ENCODE results near the gene PSMB1. TPM values are rescaled to one million over a fixed set of nuclear protein-coding genes. Genes with fewer than 3 reads are reported as not detected.

PSMB1 gene
- polyA plus RNA-seq (ENCODE audit: insufficient read length in 10 of 10) = 100 to 1,000 TPM; 119 to 141 (median 131) TPM
- long read RNA-seq, donor 1, transcript PSMB1-202 (5 exons, 1,939 nt) = minor isoform, 20 of 103 reads
- long read RNA-seq, donor 1, transcript PSMB1-201 (6 exons, 928 nt) = major isoform, 74 of 103 reads
- long read RNA-seq, donor 1, partial matches to known transcripts = 0 of 103 reads
- long read RNA-seq, donor 1, other reads (novel, unspliced or antisense) = 9 of 103 reads
- long read RNA-seq, donor 2, transcript PSMB1-201 (6 exons, 928 nt) = major isoform, 67 of 81 reads
- long read RNA-seq, donor 2, transcript PSMB1-202 (5 exons, 1,939 nt) = minor isoform, 6 of 81 reads
- long read RNA-seq, donor 2, partial matches to known transcripts = 0 of 81 reads
- long read RNA-seq, donor 2, other reads (novel, unspliced or antisense) = 8 of 81 reads
- long read RNA-seq, donor 3 = 0 reads
- long read RNA-seq, donor 4, transcript PSMB1-202 (5 exons, 1,939 nt) = minor isoform, 10 of 73 reads
- long read RNA-seq, donor 4, transcript PSMB1-201 (6 exons, 928 nt) = major isoform, 55 of 73 reads
- long read RNA-seq, donor 4, partial matches to known transcripts = 0 of 73 reads
- long read RNA-seq, donor 4, other reads (novel, unspliced or antisense) = 8 of 73 reads
- long read RNA-seq, donor 5, transcript PSMB1-201 (6 exons, 928 nt) = major isoform, 88 of 103 reads
- long read RNA-seq, donor 5, partial matches to known transcripts = 0 of 103 reads
- long read RNA-seq, donor 5, other reads (novel, unspliced or antisense) = 12 of 103 reads
- long read RNA-seq, donor 6, transcript PSMB1-201 (6 exons, 928 nt) = major isoform, 79 of 103 reads
- long read RNA-seq, donor 6, transcript PSMB1-202 (5 exons, 1,939 nt) = minor isoform, 8 of 103 reads
- long read RNA-seq, donor 6, partial matches to known transcripts = 10 of 103 reads
- long read RNA-seq, donor 6, other reads (novel, unspliced or antisense) = 6 of 103 reads
- long read RNA-seq, donor 7, transcript PSMB1-202 (5 exons, 1,939 nt) = minor isoform, 12 of 64 reads
- long read RNA-seq, donor 7, transcript PSMB1-201 (6 exons, 928 nt) = major isoform, 52 of 64 reads
- long read RNA-seq, donor 7, partial matches to known transcripts = 0 of 64 reads
- long read RNA-seq, donor 7, other reads (novel, unspliced or antisense) = 0 of 64 reads
- long read RNA-seq, donor 8, transcript PSMB1-202 (5 exons, 1,939 nt) = minor isoform, 16 of 107 reads
- long read RNA-seq, donor 8, transcript PSMB1-201 (6 exons, 928 nt) = major isoform, 56 of 107 reads
- long read RNA-seq, donor 8, partial matches to known transcripts = 24 of 107 reads
- long read RNA-seq, donor 8, other reads (novel, unspliced or antisense) = 11 of 107 reads
- long read RNA-seq, donor 9, transcript PSMB1-201 (6 exons, 928 nt) = major isoform, 7 of 7 reads
- long read RNA-seq, donor 9, partial matches to known transcripts = 0 of 7 reads
- long read RNA-seq, donor 9, other reads (novel, unspliced or antisense) = 0 of 7 reads

DNA sequence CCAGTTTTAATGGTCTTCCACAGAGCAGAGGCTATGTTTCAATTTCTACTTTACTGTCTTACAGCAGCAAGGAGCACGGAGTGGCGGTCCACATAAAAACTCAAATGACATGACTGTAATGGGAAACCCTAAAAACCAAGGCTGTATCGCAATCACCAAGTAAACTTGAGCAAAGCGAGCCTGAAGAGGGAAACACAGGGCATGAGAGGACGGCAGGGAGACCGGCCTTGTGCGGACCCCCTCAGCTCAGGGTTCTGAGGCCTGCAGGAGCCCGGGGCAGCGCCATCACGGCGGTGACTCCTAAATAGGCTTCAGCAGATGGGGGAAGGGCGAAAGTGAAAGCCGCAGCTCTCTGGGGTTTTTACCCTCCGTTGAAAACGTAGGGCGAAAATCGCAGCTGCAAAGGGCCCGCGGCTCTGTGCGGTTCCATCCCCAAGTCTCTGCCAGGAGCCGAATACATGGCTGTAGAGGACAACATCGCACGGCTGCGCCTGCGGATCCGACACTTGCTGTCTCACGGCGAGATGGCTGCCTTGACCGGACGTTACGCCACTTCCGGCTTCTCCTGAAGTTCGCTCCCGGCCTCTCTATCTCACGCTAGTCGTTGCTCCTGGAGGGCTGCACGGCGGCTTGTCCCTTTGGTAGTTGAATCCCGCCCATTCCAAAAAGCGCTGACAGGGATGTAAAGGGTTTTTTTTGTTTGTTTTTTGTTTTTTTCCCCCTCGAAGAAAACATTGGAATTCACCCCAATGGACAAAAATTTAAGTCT, at the start of gene PSMB1:
Gene PSMB1 (minus strand): TSS at position 543 of the 769 bp plus-strand sequence. CDS start 65 bp downstream, at position 478.
- DNase-seq = peak; percentile 96 to 98 (median 97)

DNA sequence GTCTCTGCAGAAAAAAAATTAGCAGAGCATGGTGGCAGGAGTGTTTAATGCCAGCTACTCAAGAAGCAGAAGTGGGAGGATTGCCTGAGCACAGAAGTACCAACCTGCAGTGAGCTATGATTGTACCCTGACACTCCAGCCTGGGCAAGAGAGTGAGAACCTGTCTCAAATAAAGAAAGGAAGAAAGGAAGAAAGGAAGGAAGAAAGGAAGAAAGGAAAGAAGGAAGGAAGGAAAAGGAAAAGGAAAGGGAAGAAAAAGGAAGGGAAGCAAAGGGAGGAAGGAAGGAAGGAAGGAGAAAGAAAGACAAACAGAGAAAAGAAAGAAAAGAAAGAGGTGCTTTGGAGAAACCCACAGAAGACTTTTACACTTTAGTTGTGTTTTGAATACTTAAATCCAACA, 44.2 kb upstream of the PSMB1 start:
- DNase-seq = no peak

- peak in 1 of 3 donors; percentile 11 for DNase-seq
These were observed 43.3 kb upstream of the PSMB1 start for GRCh38 chr6:170596426-170596825.

- DNase-seq = no peak
These were observed 37.6 kb upstream of the PSMB1 start for GRCh38 chr6:170590725-170591124.

DNA sequence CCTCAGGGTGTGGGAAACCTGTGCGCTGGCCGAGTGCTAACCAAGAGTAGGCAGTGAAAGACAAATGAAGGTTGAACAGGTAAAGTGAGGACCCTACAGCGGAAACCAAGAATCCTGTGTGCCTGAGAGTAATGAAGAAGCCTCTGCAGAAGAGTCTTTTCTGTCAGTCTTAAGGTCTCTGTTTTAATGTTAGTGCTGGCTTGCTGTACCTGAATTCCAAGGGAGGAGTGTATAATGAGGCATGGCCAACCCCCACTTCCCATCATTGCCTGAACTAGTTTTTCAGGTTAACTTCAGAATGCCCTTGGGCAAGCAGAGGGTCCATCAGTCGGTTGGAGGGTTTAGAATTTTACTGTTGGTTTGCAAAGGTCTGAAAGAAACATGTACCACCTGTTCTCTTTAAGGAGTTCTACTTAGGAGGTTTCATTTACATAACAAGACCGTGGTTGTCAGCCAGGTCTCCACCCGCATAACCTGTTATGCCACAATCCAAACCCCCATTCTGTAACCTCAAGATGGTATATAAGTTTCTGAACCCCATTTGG, 31.9 kb upstream of the PSMB1 start:
- no peak for DNase-seq

DNA sequence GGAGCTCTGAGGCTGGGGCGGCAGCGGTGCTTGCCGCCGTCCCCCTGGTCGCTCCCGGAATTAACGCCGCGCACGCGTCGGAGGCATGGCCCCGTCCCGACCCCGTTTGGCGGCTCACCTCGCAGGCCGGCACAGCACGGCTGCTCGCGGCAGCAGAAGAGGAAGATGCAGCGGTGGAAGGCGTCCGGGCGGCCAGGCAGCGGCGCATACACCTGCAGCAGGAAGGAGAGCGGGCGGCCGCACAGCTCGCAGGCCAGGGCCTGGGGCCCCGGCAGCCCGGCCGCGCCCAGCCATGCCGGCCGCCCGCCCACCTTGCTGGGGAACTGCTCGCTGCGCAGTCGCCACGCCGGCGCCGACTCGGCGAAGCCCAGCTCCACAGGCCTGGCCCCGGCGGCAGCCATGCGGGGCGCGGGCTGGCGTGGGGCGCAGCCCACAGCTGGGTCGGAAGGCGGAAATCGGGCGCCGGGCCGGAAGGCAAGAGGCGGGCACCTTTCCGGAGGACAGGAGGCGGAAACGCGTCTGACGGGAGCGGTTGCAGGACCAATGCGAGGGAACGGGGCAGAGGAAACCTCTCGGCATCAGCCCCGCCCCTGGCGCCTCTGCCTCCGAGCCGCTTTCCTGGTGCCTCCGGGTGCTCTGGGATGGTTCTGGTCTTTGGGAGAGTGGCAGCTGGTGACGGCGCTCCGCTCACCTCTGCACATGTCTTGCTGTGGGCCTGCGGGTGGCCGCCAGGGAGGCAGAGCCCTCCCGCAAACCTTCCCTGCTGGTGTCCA, 31.3 kb upstream of the PSMB1 start, which contains the start of gene PDCD2:
Gene PDCD2 (minus strand): TSS at position 457 of the 773 bp plus-strand sequence. CDS start 56 bp downstream, at position 401.
- peak; percentile 87 to 96 (median 93) for DNase-seq

GRCh38 chr6:170583756-170584180, 30.7 kb upstream of the PSMB1 start:
- peak in 1 of 3 donors; percentile 3 for DNase-seq

GRCh38 chr6:170578909-170579308, 25.8 kb upstream of the PSMB1 start:
- no peak for DNase-seq

- no peak for DNase-seq
These were observed 22.1 kb upstream of the PSMB1 start for GRCh38 chr6:170575250-170575649.

DNA sequence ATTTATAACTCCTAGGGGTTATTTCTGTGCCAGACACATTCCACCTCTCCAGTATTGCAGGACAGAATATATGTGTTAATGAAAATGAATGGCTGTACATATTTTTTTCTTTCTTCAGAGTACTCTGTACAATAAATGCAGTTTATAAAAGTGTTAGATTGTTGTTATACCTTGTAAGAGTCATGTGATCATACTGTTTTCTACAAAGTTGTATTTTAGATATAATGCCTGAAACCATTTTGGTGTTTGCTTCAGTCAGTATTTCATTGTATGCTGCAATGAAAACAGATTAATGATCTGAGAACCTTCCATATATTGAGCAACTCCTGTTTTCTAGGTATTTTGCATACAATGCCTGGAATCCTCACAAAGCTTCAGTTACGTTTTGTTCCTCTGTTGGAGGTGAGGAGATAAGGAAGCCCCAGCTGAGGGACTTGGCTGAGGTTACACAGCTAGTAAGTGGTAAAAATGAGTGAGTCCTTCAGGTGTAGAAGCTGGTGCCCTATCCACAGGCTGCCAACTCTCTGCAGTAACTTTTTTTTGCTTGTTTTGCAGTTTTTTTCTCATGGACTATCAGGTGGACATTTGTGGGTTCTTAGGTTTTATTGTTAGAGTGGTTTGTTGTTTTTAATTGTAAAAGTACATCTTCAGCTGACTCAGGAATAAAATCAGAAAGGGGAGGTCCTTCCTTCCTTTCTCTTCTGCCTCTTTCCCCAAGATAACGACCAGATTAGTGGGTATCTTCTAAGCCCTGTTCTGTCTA, 19.8 kb upstream of the PSMB1 start:
- DNase-seq = no peak

DNA sequence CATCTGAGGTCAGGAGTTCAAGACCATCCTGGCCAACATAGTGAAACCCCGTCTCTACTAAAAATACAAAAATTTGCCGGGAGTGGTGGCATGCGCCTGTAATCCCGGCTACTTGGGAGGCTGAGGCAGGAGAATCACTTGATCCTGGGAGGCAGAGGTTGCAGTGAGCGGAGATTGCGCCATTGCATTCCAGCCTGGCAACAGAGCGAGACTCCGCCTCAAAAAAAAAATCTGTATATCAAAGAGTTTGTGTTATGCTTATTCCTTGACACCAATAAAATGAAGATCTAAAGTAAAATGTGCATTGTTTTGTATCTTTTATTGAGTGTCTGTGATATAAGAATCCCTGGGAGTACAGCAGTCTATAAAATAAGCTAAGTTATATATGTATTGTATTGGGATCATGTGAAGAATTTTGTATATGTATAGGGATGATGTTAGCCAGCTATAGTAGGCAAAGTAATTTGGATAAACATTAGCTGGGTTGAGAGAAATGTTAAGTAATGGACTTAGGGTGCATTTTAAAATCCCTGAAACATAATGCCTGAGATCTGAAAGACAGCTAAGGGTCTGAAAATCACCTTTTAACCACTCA, 11.9 kb upstream of the PSMB1 start:
- no peak for DNase-seq

DNA sequence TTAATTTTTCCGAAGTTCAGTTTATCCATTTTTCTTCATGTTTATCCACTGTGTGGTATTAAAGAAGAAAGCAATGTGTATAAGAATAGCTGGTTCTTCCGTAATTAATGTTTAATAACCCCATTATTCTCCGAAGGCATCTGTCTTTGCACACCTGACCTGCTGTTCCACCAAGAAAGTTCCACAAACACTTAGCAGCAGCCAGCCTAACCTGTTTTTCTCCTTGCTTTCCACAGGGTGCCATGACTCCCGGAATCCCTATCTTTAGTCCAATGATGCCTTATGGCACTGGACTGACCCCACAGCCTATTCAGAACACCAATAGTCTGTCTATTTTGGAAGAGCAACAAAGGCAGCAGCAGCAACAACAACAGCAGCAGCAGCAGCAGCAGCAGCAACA, 8.4 kb upstream of the PSMB1 start:
- DNase-seq = no peak

GRCh38 chr6:170555305-170555704, 2.2 kb upstream of the PSMB1 start:
- no peak for DNase-seq

GRCh38 chr6:170554796-170555137, 1.7 kb upstream of the PSMB1 start:
- DNase-seq = no peak

- peak; percentile 98 to 99 (median 99) for DNase-seq
These were observed 1.1 kb upstream of the PSMB1 start, which contains the start of gene TBP for GRCh38 chr6:170554013-170554795. Gene TBP (plus strand): TSS chr6:170554369. CDS start chr6:170557030, 2,661 bp downstream.

DNA sequence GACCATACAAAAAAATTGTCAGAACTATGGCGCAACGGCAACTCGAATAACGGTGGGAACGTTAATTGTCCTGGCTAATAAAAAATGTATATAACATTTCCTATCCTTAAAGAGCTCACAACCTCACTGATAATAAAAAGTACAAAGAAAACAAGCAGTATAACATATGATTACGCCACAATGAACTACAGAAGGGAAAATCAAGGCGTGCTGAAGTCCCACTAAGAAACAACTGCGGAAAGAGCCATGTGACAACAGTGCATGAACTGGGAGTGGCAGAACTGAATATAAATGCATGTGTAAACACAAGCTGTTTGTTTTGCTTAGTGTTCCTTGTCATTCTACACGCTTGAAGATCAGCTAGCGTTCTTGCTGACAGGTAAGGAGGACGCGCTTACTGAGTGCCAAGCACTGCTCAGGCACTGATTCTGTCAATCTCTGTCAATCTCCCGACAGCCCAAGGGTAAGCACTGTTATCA, 466 bp upstream of the PSMB1 start:
- DNase-seq = no peak

DNA sequence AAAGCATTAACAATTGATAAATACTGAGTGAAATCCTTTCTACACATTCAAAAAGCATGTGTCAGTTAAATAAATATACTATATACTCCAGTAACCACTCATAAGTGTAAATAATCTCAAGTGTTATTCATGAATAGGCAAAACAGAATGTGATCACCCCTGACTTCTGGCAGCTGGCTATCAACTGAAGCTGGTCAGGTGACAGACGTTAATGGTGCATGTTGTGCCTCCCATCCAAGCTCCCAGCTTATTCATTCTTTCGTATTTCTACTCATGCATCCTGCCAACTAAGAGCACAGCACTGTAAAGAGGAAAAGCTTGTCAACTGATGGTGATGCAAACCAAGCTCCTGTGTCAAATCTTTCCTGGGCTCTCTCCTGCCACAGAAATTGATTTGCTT, 7.7 kb downstream of the PSMB1 start:
- no peak for DNase-seq

Data from muscle of back (tissue), 13 donors.